ENCODE results near the gene LAMC2.
"Not testable (repeated sequence)": the region's sequence is repeated elsewhere in the genome, so short reads cannot be mapped to it uniquely, and the experiment has no call there.

Gene LAMC2

GRCh38 chr1:183143576-183144315 lies 42.3 kb upstream of the LAMC2 start:
- TF ChIP-seq, protein P1, sequence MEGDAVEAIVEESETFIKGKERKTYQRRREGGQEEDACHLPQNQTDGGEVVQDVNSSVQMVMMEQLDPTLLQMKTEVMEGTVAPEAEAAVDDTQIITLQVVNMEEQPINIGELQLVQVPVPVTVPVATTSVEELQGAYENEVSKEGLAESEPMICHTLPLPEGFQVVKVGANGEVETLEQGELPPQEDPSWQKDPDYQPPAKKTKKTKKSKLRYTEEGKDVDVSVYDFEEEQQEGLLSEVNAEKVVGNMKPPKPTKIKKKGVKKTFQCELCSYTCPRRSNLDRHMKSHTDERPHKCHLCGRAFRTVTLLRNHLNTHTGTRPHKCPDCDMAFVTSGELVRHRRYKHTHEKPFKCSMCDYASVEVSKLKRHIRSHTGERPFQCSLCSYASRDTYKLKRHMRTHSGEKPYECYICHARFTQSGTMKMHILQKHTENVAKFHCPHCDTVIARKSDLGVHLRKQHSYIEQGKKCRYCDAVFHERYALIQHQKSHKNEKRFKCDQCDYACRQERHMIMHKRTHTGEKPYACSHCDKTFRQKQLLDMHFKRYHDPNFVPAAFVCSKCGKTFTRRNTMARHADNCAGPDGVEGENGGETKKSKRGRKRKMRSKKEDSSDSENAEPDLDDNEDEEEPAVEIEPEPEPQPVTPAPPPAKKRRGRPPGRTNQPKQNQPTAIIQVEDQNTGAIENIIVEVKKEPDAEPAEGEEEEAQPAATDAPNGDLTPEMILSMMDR (IDR thresholded peaks at IDR 0.05; ENCODE audit: low read depth, low read length) = no peak
- Histone ChIP-seq H3K4me3 (ENCODE audit: low read depth, low read length) (no peak overlapping the region), H3K27ac (no peak overlapping the region), H3K36me3 (no peaks in the 10 kb centered on the region), H3K27me3 (ENCODE audit: insufficient read depth, low read depth, severe bottlenecking) (no peaks in the 10 kb centered on the region), H3K9me3 (ENCODE audit: severe bottlenecking) (no peaks in the 10 kb centered on the region)
- no peak for DNase-seq

GRCh38 chr1:183144752-183145151 lies 41.3 kb upstream of the LAMC2 start:
- no peak overlapping the region for H3K27ac ChIP-seq
- TF ChIP-seq, protein P1 (IDR thresholded peaks at IDR 0.05; ENCODE audit: low read depth, low read length) = no peak
- no peaks in the 10 kb centered on the region for H3K9me3 ChIP-seq (ENCODE audit: severe bottlenecking)
- H3K4me3 ChIP-seq (ENCODE audit: low read depth, low read length) = no peak overlapping the region
- no peaks in the 10 kb centered on the region for H3K36me3 ChIP-seq
- H3K27me3 ChIP-seq (ENCODE audit: insufficient read depth, low read depth, severe bottlenecking) = no peaks in the 10 kb centered on the region
- DNase-seq = no peak

DNA sequence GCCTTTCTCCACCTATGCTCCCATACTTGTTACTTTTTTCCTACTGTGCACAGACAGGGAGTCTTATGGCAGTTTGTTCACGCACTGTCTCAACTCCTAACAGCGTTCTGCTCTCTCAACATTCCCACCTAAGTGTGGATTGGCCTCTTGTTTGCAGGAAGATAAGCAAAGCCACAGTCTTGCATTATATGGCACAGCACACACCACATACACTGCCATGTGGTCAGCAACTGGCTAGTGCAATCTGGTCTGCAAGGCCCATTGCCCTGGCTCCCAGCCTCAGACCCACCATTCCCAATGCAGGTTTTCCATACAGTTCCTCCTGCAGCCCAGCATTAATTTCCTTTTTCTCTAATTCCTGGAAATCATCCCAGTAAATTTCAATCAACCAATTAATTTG lies 38.3 kb upstream of the LAMC2 start:
- TF ChIP-seq, protein P1 (IDR thresholded peaks at IDR 0.05; ENCODE audit: low read depth, low read length) = no peak
- H3K4me3 ChIP-seq (ENCODE audit: low read depth, low read length) = no peak overlapping the region
- no peaks in the 10 kb centered on the region for H3K27me3 ChIP-seq (ENCODE audit: insufficient read depth, low read depth, severe bottlenecking)
- H3K9me3 ChIP-seq (ENCODE audit: severe bottlenecking) = no peaks in the 10 kb centered on the region
- DNase-seq = no peak
- H3K27ac ChIP-seq = no peak overlapping the region
- no peaks in the 10 kb centered on the region for H3K36me3 ChIP-seq

DNA sequence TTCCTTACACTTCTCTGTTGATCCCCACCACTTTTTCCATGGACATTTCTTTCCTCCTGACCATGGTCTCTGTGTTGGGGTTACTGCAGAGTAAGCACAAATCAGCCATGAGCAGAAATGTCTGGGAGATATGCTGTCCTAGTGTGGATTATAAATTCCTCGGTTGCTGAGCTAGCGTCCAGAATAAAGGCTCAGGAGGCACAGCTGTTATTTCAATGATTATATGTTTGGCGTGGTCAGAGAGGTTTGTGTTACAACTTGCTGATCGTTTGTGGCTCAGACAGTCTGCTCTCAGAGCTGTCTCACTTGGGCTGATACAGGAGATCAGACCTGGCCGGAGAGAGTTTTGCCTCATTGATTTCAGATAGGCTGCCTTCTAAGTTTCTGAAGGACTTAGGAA lies 37.5 kb upstream of the LAMC2 start:
- no peaks in the 10 kb centered on the region for H3K27me3 ChIP-seq (ENCODE audit: insufficient read depth, low read depth, severe bottlenecking)
- no peak overlapping the region for H3K27ac ChIP-seq
- no peaks in the 10 kb centered on the region for H3K36me3 ChIP-seq
- peak; percentile 5 for DNase-seq
- TF ChIP-seq, protein P1 (IDR thresholded peaks at IDR 0.05; ENCODE audit: low read depth, low read length) = no peak
- H3K9me3 ChIP-seq (ENCODE audit: severe bottlenecking) = no peaks in the 10 kb centered on the region
- H3K4me3 ChIP-seq (ENCODE audit: low read depth, low read length) = no peak overlapping the region

DNA sequence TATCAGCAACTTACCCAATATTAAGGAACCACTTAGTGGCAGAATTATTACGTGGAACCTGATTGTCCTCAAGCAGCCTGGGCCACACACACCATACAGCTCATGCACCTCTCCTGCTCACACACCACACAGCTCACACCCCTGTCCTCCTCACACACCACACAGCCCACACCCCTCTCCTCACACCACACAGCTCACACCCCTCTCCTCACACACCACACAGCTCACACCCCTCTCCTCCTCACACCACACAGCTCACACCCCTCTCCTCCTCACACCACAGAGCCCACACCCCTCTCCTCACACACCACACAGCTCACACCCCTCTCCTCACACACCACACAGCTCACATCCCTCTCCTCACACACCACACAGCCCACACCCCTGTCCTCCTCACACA lies 36.8 kb upstream of the LAMC2 start:
- H3K36me3 ChIP-seq = no peaks in the 10 kb centered on the region
- DNase-seq = no peak

GRCh38 chr1:183150032-183150431 lies 36.0 kb upstream of the LAMC2 start:
- not testable (repeated sequence) for H3K4me3 ChIP-seq (ENCODE audit: low read depth, low read length); H3K27ac ChIP-seq; H3K36me3 ChIP-seq; H3K27me3 ChIP-seq (ENCODE audit: insufficient read depth, low read depth, severe bottlenecking); DNase-seq; H3K9me3 ChIP-seq (ENCODE audit: severe bottlenecking)

More for the DNA sequence above, 36.8 kb upstream of the LAMC2 start:
- Histone ChIP-seq H3K4me3 (ENCODE audit: low read depth, low read length) (no peak overlapping the region), H3K27ac (no peak overlapping the region), H3K27me3 (ENCODE audit: insufficient read depth, low read depth, severe bottlenecking) (no peaks in the 10 kb centered on the region), H3K9me3 (ENCODE audit: severe bottlenecking) (no peaks in the 10 kb centered on the region)
- TF ChIP-seq, protein P1 (IDR thresholded peaks at IDR 0.05; ENCODE audit: low read depth, low read length) = no peak

Data from WERI-Rb-1 (cell line).